Measurements from ENCODE around the gene CTBP2. TPM values are rescaled to one million over a fixed set of nuclear protein-coding genes. Genes with fewer than 3 reads are reported as not detected.

CTBP2 gene
- total RNA-seq, 1 experiment from 2014 or later, result 212 TPM

DNA sequence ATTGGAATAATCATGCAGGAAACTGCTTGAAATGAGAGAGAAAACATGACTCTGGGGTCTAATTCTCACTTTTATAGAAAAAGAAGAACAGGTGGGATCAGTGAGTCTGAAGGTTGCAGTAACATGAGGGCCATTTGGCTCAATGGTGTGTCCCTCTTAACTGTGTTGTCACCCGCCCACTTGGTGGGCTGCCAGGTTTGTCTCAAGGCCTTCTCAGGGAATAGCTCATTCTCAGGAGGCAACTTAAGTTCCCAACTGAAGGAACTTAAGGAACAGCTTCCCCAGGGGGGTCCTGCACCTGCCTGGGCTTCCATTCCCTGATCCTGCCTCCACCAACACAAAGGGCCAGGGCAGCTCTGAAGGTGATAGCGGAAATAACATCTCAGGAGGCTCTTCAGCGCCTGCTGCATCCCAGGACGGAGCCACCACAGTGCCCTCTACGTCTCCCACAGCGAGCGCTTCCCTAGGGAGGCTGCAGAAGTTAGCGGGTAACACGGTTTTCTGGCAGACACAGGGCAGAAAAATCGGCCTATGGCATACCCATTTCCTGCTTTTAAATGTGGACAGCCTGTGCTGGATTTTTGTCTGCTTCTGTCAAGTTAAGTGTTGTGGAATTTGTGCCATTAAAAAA lies 129.7 kb downstream of the CTBP2 start:
- no peak overlapping the region for H2BK20ac ChIP-seq (ENCODE audit: low read depth, low read length, poor library complexity, severe bottlenecking)
- Mint-ChIP-seq H3K9me3 (no peaks in the 10 kb centered on the region), H3K36me3 (ENCODE audit: insufficient read depth in 1 of 3, low read depth in 3 of 3) (peaks cover 34 to 72% (median 64%) of the 10 kb centered on the region in 3 experiments; a peak in 6 of 7 replicates), H3K4me1 (peaks cover 49 to 61% of the 10 kb centered on the region in 2 experiments), H3K4me3 (no peak overlapping the region), H3K27ac (no peak overlapping the region; a peak in 2 of 7 replicates), H3K27me3 (ENCODE audit: low read depth) (no peaks in the 10 kb centered on the region)
- H3K27ac ChIP-seq (ENCODE audit: insufficient read length, low read depth, low read length), result no peak overlapping the region
- H3K4ac ChIP-seq (ENCODE audit: low read depth, low read length), result no peak overlapping the region
- no peaks in the 10 kb centered on the region; the same call in 1 of the 2 replicates for H3K4me1 ChIP-seq (ENCODE audit: insufficient read depth, low read length)
- no peaks in the 10 kb centered on the region for H3K27me3 ChIP-seq (ENCODE audit: insufficient read depth, low read length)
- WGBS (ENCODE audit: extremely low coverage, insufficient read length, low lambda C conversion rate), result no CpG with 5 or more reads among the region's 10 CpGs
- no peak overlapping the region for H3K56ac ChIP-seq (ENCODE audit: insufficient read length, low read depth, low read length)
- no peak overlapping the region for H4K5ac ChIP-seq (ENCODE audit: insufficient read length, low read depth, low read length)
- no peak overlapping the region for H2BK120ac ChIP-seq (ENCODE audit: low read depth, low read length, poor library complexity, severe bottlenecking)
- DNase-seq, result no peak
- no peak overlapping the region for H2AFZ ChIP-seq (ENCODE audit: low read length)
- no peak overlapping the region for H3K4me2 ChIP-seq (ENCODE audit: insufficient read depth, insufficient read length, low read length)
- no peak overlapping the region for H3T11ph ChIP-seq (ENCODE audit: low read length)
- H3K23me2 ChIP-seq (ENCODE audit: insufficient read length, low read depth, low read length, poor library complexity, severe bottlenecking), result no peaks in the 10 kb centered on the region
- no peak overlapping the region for H2BK12ac ChIP-seq (ENCODE audit: insufficient read length, low read depth, low read length)
- no peaks in the 10 kb centered on the region for H4K20me1 ChIP-seq (ENCODE audit: control insufficient read depth, insufficient read depth, insufficient read length)
- no peak overlapping the region for H2BK15ac ChIP-seq (ENCODE audit: low read depth, low read length)
- no peak overlapping the region for H4K8ac ChIP-seq (replicated peaks; ENCODE audit: insufficient read length, low read depth, low read length)
- no peak overlapping the region for H4K91ac ChIP-seq (ENCODE audit: insufficient read length, low read depth, low read length)
- TF ChIP-seq, protein P1, sequence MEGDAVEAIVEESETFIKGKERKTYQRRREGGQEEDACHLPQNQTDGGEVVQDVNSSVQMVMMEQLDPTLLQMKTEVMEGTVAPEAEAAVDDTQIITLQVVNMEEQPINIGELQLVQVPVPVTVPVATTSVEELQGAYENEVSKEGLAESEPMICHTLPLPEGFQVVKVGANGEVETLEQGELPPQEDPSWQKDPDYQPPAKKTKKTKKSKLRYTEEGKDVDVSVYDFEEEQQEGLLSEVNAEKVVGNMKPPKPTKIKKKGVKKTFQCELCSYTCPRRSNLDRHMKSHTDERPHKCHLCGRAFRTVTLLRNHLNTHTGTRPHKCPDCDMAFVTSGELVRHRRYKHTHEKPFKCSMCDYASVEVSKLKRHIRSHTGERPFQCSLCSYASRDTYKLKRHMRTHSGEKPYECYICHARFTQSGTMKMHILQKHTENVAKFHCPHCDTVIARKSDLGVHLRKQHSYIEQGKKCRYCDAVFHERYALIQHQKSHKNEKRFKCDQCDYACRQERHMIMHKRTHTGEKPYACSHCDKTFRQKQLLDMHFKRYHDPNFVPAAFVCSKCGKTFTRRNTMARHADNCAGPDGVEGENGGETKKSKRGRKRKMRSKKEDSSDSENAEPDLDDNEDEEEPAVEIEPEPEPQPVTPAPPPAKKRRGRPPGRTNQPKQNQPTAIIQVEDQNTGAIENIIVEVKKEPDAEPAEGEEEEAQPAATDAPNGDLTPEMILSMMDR (conservative IDR thresholded peaks at IDR 0.05), result no peak; the same call in 2 of the 3 replicates
- H3K9me3 ChIP-seq (ENCODE audit: control insufficient read depth, low read depth, low read length), result no peaks in the 10 kb centered on the region
- H3K9ac ChIP-seq (ENCODE audit: extremely low read depth, insufficient read length, low read length), result no peak overlapping the region
- no peak overlapping the region for H3K18ac ChIP-seq (ENCODE audit: insufficient read length, low read depth, low read length)
- no peak overlapping the region for H2AK5ac ChIP-seq (ENCODE audit: insufficient read length, low read length)
- no peak overlapping the region for H2BK5ac ChIP-seq (ENCODE audit: insufficient read length, low read length)
- no peak overlapping the region for H3K14ac ChIP-seq (ENCODE audit: insufficient read depth, low read length)
- H3K79me1 ChIP-seq (ENCODE audit: insufficient read depth, low read depth, low read length, poor library complexity, severe bottlenecking), result peaks cover 7% of the 10 kb centered on the region
- peaks cover 34% of the 10 kb centered on the region; the same call in 1 of the 2 replicates for H3K79me2 ChIP-seq (ENCODE audit: insufficient read depth, low read length)
- H3K23ac ChIP-seq (ENCODE audit: insufficient read length, low read depth, low read length), result no peak overlapping the region
